ENCODE measurements around the gene GIGYF1.
"Not testable (repeated sequence)": the region's sequence is repeated elsewhere in the genome, so short reads cannot be mapped to it uniquely, and the experiment has no call there.

The GIGYF1 gene

DNA sequence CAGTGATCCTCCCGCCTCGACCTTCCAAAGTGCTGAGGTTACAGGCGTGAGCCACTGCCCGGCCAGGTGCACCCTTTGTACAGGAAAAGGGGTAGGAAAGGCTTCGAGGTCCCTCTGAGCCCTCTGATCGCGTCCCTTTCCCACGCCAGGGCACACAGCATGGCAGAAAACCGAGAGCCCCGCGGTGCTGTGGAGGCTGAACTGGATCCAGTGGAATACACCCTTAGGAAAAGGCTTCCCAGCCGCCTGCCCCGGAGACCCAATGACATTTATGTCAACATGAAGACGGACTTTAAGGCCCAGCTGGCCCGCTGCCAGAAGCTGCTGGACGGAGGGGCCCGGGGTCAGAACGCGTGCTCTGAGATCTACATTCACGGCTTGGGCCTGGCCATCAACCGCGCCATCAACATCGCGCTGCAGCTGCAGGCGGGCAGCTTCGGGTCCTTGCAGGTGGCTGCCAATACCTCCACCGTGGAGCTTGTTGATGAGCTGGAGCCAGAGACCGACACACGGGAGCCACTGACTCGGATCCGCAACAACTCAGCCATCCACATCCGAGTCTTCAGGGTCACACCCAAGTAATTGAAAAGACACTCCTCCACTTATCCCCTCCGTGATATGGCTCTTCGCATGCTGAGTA is 12.7 kb upstream of the GIGYF1 start:
- DNase-seq, result no peak

DNA sequence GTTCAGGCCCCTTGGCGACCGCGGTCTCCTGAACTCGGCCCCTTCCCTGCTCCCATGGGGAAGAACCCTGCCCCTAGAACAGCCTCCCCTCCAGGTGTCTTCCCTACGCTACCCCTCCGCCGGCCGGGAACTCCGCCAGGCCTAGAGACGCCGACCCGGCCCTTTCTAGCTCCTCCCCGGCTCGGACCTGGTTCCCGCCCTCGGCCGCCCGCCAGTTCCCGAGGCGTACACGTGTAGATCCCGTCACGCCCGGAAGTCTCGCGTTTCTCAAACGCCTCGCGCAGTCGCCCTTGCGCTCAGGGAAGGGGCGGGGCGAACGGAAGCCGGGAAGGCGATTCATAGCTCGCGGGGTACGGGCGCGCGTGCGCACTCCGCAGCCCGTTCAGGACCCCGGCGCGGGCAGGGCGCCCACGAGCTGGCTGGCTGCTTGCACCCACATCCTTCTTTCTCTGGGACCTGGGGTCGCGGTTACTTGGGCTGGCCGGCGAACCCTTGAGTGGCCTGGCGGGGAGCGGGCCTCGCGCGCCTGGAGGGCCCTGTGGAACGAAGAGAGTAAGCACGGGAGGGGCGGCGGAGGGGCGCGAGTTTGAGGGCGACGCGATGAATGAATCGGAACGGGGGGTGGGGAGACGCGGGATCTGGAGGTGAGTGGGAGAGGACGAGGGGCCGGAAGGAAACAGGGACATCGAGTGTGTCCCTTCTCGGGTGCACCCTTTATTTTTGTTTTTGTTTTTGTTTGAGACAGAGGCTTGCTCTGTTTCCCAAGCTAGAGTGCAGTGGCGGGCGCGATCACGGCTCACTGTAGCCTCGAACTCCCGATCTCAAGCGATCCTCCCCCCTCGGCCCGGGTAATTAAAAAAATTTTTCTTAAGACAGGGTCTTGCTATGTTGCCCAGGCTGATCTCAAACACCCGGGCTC is 12.0 kb upstream of the GIGYF1 start, which contains the start of gene POP7:
TSS of gene POP7 (plus strand) at position 369 of the 919 bp plus-strand sequence. CDS start 710 bp downstream, outside the sequence.
- peak; percentile 81 for DNase-seq

DNA sequence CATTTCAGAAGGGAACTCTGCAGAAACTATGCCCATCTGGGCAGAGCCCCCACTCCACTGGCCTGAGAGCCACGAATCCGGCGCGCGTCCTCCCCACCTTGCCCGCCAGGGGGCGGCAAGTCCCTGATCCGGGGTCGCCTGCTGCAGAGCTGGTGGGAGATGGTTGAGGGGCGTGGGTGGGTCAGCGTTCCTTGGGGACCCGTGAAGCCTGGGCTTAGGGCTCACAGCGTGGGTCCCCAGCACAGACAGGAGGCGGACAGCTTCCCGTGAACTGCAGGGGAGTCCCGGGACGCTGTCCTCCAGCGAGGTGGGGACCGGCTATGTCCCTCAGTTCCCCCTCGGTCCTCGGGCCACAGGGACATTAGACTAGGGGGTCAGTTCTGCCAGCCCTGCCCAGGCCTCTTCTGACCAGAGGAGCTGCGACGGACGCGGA is 11.3 kb upstream of the GIGYF1 start:
- DNase-seq, result peak; percentile 24

GRCh38 chr7:100701089-100701488 is 7.0 kb upstream of the GIGYF1 start:
- DNase-seq, result not testable (repeated sequence)

DNA sequence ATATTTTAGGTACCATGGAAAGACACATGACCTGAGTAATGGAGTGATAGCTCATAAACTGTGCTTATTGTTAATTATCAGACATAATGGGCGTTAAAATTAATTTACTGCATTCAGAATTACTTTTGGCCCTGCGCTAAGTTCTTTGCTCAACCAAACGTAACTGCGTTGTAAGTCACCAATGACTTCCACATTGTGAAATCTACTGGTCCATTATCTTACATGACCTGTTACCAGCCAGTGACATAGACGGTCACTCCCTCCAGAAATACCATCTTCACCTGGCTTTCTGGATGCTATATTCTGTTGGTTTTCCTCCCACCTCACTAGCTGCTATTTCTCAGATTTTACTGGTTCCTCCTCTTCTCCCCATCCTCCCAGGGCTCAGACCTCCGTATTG is 5.0 kb upstream of the GIGYF1 start:
- no peak for DNase-seq

- no peak for DNase-seq
Observed at GRCh38 chr7:100696123-100696521, 2.1 kb upstream of the GIGYF1 start.

- no peak for DNase-seq
Observed at GRCh38 chr7:100693312-100694097, 545 bp downstream of the GIGYF1 start.

DNA sequence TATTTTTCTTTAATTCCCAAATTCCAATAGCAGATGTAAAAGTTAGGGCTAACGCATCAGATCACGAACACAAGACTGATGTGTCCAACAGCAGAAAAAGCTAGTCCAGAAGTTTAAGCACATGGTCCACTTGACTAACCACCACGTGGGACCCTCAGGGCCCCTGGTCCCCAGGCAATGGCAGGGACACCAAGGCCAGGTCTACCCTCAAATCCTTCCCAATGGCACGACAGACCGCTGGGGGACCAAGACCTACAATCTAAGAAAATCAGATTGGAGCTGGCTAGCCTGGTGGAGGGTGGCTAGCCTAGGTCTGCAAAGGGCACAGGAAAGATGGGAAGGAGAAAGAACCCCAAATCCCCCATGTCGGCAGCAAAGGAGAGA is 1.5 kb downstream of the GIGYF1 start:
- DNase-seq, result no peak

DNA sequence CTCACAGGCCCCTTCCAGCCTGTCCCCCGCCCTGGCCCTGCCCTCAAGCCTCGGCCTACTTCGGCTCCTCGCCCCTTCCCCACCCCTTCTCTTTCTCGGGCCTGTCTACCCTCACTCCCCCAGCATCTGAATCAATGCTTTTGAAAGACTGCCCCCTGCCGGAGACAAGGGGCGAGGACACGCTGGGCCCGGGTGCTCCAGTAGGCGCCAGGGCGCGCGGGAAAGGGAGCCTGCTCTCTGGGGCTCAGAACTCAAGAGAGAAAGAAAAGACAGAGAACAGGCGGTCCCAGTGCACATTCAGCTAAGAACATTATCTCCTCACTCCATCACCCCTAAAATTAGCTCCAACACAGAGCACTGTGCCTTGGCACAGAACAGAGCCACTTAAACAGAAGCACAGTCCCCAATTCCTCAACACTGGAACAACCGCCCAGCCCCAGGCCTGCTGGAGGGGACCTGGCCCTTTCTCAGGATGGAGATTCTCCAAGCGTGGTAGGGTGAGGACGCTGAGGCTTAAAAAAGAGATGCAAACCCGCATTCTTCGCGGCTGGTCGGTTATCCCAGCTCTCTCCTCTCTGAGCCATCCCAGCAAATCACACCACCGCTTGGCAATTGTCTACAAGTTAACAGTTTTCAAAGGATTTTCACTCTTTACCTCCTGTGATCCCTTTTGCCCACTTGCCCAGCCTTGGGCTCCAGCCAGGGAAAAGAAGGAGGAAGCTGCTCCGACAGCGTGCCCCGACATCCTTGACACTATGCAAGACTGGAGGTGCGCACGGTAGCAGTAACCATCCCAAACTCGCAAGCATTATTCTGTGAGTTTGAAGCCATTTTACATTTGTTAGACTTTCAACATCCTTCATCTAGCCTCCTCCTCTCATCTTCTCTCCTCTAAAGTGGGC is 2.1 kb downstream of the GIGYF1 start:
- no peak for DNase-seq

GRCh38 chr7:100689230-100690135 is 4.6 kb downstream of the GIGYF1 start:
- no peak for DNase-seq

GRCh38 chr7:100688326-100688860 is 5.7 kb downstream of the GIGYF1 start:
- no peak for DNase-seq

DNA sequence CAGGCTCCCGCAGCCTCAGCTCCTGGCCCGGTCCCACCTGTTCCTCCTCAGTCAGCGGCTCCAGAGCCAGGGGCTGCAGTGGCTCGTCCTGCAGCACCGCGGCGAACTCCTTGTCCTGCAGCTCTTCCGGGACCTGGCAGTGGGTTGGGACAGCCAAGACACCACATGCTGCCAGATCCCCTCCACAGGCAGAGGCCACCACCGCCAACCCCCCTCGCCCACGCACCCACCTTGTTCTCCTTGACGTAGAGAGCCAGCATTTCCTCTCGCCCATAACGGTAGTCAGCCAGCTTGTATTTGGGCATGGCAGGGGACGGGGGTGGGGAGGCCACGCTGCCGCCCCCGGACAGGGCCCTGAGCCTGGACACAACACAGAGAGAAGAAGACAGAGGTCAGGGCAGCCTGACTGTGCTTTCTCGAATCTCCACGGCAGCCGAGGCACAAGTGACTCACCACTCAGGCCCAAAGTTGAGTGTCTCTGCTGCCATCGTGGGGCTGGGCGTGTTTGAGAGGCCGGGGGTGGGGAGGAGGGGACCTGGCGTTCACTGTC is 6.2 kb downstream of the GIGYF1 start:
- DNase-seq, result no peak

DNA sequence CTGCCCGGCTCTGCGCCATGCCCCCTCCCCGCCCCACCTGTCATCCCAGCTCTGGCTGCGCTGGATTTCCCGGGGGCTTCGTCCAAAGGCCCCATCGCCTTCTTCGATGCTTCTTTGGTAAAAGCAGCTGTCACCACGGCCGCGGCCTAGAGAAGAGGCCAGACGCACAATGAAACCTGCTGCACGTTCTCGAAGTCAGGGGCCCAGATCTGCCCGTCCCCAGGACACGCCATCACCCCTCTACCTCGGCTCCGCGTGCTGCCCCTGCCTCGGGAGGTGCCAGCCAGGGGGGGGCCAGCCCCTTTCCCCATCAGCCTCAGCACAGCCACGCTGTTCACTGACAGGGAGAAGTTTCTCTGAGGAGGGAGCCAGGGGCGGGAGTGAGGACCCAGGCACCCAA is 6.8 kb downstream of the GIGYF1 start:
- no peak for DNase-seq

DNA sequence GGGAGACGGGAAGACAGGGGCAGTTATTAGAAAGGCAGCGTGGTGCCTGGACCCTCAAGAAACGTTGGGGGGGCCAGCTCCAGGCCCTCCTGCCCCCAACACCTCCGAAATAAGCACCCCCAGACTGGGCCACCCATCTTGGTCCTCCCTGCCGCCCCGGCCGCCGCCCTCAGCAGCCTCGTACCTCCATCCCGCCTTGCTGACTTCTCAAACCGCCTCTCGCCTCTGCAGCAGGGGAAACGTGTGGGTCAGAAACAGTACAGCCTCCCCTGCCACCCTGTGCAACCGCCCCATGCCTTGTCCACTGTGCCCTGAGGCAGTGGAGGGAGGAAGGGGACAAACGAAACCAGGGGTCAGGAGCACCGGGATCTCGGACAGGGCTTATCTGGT is 7.2 kb downstream of the GIGYF1 start:
- no peak for DNase-seq

GRCh38 chr7:100686201-100686821 is 7.7 kb downstream of the GIGYF1 start:
- no peak for DNase-seq

GRCh38 chr7:100685631-100686145 is 8.4 kb downstream of the GIGYF1 start:
- no peak for DNase-seq

- no peak for DNase-seq
Observed at GRCh38 chr7:100685049-100685605, 8.9 kb downstream of the GIGYF1 start.

DNA sequence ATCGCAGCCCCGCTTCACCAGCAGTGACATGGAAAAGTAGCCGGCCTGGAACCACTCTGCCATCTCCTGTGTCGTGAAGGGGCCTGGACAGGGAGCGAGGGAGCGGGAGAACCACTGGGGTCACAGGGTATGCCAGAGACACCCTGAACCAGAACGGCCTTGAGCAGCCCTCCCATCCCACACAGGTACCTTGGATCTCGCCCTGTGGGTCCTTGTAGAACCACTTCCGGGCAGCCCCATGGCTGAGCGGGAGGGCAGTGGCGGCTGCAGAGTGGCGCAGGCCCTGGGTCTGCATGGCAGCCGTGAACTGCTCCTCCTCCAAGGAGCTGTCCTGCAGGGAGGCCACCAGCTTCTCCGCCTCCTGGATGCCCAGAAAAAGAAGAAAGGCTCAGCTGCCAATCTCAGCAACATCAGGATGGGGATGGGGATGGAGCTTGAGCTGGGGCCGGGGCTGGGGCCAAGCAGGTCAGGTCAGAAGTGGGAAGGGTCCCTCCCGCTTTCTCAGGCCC is 9.5 kb downstream of the GIGYF1 start:
- no peak for DNase-seq
